Ovary (tissue), 9 donors: Measurements from ENCODE around the gene FRMD5. TPM values are rescaled to one million over a fixed set of nuclear protein-coding genes. Genes with fewer than 3 reads are reported as not detected.

Experiments used
- DNase-seq, 5 donors: peaks; one replicate each; pipeline ENCODE4 v3.0.0-alpha.2; 2019 to 2020
- H3K27ac ChIP-seq, 2 donors: fragments of 200-600 bp; one replicate each; pipeline versions ENCODE4 v1.5.1 to v1.8.0; 2019 to 2022
- H3K27me3 ChIP-seq: fragments of 200-600 bp; one replicate; pipeline ENCODE4 v1.8.0; 2022
- H3K36me3 ChIP-seq: fragments of 200-600 bp; sonication (generic); one replicate; pipeline ENCODE4 v1.5.1; 2019
- H3K4me1 ChIP-seq: one replicate; pipeline ENCODE4 v1.8.1; 2013; ENCODE audit warnings: mild to moderate bottlenecking, moderate library complexity; ENCODE audit not compliant: insufficient read depth
- H3K4me3 ChIP-seq: fragments of 200-600 bp; sonication (generic); one replicate; pipeline ENCODE4 v1.5.1; 2017
- H3K9me3 ChIP-seq, 2 donors: fragments of 200-600 bp in 1 of 2; sonication (generic) in 1 of 2; one replicate each; pipeline versions ENCODE4 v1.5.1 to v1.8.1; 2013 to 2019; ENCODE audit warnings: mild to moderate bottlenecking in 1 of 2, moderate library complexity in 1 of 2
- CTCF ChIP-seq, 3 donors: fragments of 450-650 bp in 2 of 3; fragments of 200-600 bp in 1 of 3; IDR thresholded peaks; one replicate each; pipeline versions ENCODE4 v1.5.1 to v1.8.0; 2016 to 2022; ENCODE audit warnings: antibody characterized with exemption in 3 of 3, mild to moderate bottlenecking in 1 of 3
- EP300 ChIP-seq: sonication (generic); formaldehyde crosslinking; IDR thresholded peaks from one replicate; pipeline ENCODE4 v1.6.1; 2017; ENCODE audit warnings: antibody characterized with exemption
- POLR2A ChIP-seq: fragments of 450-650 bp; IDR thresholded peaks from one replicate; pipeline ENCODE4 v1.6.1; 2017; ENCODE audit warnings: antibody characterized with exemption, mild to moderate bottlenecking, moderate library complexity
- WGBS, 3 donors: extraction: QIAGEN DNeasy Blood & Tissue Kit in 1 of 3; methylation state at CpG; one replicate each; pipeline versions ENCODE4 v1.1.5 to v1.1.7; 2013 to 2017; 5-methylcytosine and 5-hydroxymethylcytosine counted together
- intact Hi-C, 4 donors: fragments of 100-400 bp; cut with DNase I; formaldehyde crosslinking; loops; one replicate each; pipeline versions ENCODE4 v1.11.0 to v1.15.1; 2022 to 2023
- polyA plus RNA-seq, 2 donors: library from polyadenylated mRNA; stranded (reverse); fragments of 200-250 nt in 1 of 2; fragments of 350-450 nt in 1 of 2; fragmentation: Illumina TruSeq in 1 of 2; extraction: RNeasy Lipid Tissue Mini Kit (QIAGEN cat#74804) in 1 of 2; gene quantifications; one replicate each; pipeline ENCODE4 v1.2.3, GENCODE V29; 2013 to 2014
- total RNA-seq, 7 donors: library from RNA; depleted of rRNA in 2 of 7; stranded (reverse); fragments of >200 nt in 2 of 7; fragmentation: NEBNext Ultra II Directional in 3 of 7; extraction: Animal tissue kit (Norgen Biotek cat#: 25700) in 3 of 7; gene quantifications; one replicate each; pipeline versions ENCODE4 v1.1.0 to v1.2.4, GENCODE V29; 2016 to 2023
- donor health status: DM: no; HTN: no; CAD: no; lungs with moderate emphysema.
- donor health status: DM: no; HTN: no; CAD: no.
- donor health status: Bipolar disorder and iron deficiency.
- donor health status: DM: yes; HTN: yes; CAD: no.
- donor health status: DM: no; HTN: no; CAD: no.
- donor health status: DM: yes; HTN: yes; CAD: no.

FRMD5 gene
- total and polyA plus RNA-seq, 9 donors: 0.12 to 2.2 (median 0.32) TPM

GRCh38 chr15:43977072-43977884, 217.8 kb downstream of the FRMD5 start:
- TF ChIP-seq POLR2A: no peak
- no peak for TF ChIP-seq EP300
- no peak for TF ChIP-seq CTCF (IDR thresholded peaks at IDR 0.05)
- 79 to 89% (median 82%) methylated on average over 5 of the region's 5 CpGs for WGBS, 3 donors
- intact Hi-C loops: no loop called here

GRCh38 chr15:43975770-43976169, 219.3 kb downstream of the FRMD5 start:
- Histone ChIP-seq H3K27ac (no peak overlapping the region), H3K9me3 (no peaks in the 10 kb centered on the region), H3K27me3 (no peaks in the 10 kb centered on the region), H3K36me3 (no peaks in the 10 kb centered on the region), H3K4me1 (no peaks in the 10 kb centered on the region), H3K4me3 (no peak overlapping the region)
- intact Hi-C loops: no loop called here
- WGBS, 3 donors: 66 to 88% (median 88%) methylated on average over 1 of the region's 1 CpG
- no peak for DNase-seq
- TF ChIP-seq EP300: no peak
- TF ChIP-seq CTCF (IDR thresholded peaks at IDR 0.05): no peak
- no peak for TF ChIP-seq POLR2A

More at GRCh38 chr15:43977072-43977884, 217.8 kb downstream of the FRMD5 start:
- DNase-seq: no peak
- H3K36me3 ChIP-seq: no peaks in the 10 kb centered on the region
- H3K9me3 ChIP-seq: no peaks in the 10 kb centered on the region
- H3K4me3 ChIP-seq: no peak overlapping the region
- H3K4me1 ChIP-seq: no peaks in the 10 kb centered on the region
- H3K27ac ChIP-seq: no peak overlapping the region
- H3K27me3 ChIP-seq: no peaks in the 10 kb centered on the region

GRCh38 chr15:43975326-43975725, 219.7 kb downstream of the FRMD5 start:
- no peaks in the 10 kb centered on the region for H3K4me1 ChIP-seq
- no peak overlapping the region for H3K4me3 ChIP-seq
- H3K27me3 ChIP-seq: no peaks in the 10 kb centered on the region
- H3K9me3 ChIP-seq: no peaks in the 10 kb centered on the region
- H3K36me3 ChIP-seq: no peaks in the 10 kb centered on the region
- H3K27ac ChIP-seq: no peak overlapping the region
- no peak for DNase-seq
- intact Hi-C loops: no loop called here
- no peak for TF ChIP-seq POLR2A
- TF ChIP-seq EP300: no peak
- TF ChIP-seq CTCF (IDR thresholded peaks at IDR 0.05): no peak
- WGBS, 3 donors: 9 to 29% (median 13%) methylated on average over 4 of the region's 4 CpGs

- H3K27me3 ChIP-seq: no peaks in the 10 kb centered on the region
- WGBS, 3 donors: 58 to 75% (median 61%) methylated on average over 3 of the region's 3 CpGs
- intact Hi-C loops: no loop called here
- DNase-seq: no peak
- no peaks in the 10 kb centered on the region for H3K9me3 ChIP-seq
- no peak overlapping the region for H3K4me3 ChIP-seq
- H3K27ac ChIP-seq: no peak overlapping the region
- no peaks in the 10 kb centered on the region for H3K4me1 ChIP-seq
- TF ChIP-seq POLR2A: no peak
- no peak for TF ChIP-seq CTCF (IDR thresholded peaks at IDR 0.05)
- no peaks in the 10 kb centered on the region for H3K36me3 ChIP-seq
These were observed 220.2 kb downstream of the FRMD5 start for GRCh38 chr15:43974852-43975251.
